CD4-positive, alpha-beta T cell (primary cell): ENCODE measurements around the gene TLCD2. TPM values are rescaled to one million over a fixed set of nuclear protein-coding genes. Genes with fewer than 3 reads are reported as not detected.

Experiments
- ATAC-seq: fragments of 200-7000 bp; cut with Tn5 transposase; one replicate; pipeline ENCODE4 v1.10.0; 2022; ENCODE audit warnings: mild to moderate bottlenecking; ENCODE audit not compliant: poor library complexity
- CTCF ChIA-PET: fragments of 350-600 bp; sonication (Branson Sonifier 250); formaldehyde crosslinking; loops from one replicate; lab custom pipeline; 2021; ENCODE audit warnings: antibody characterized with exemption, inconsistent platforms; lab: Charles Lee
- POLR2A ChIA-PET: fragments of 350-600 bp; sonication (Branson Sonifier 250); formaldehyde crosslinking; loops from one replicate; lab custom pipeline; 2021; ENCODE audit warnings: antibody characterized with exemption, inconsistent platforms; lab: Charles Lee
- DNase-seq, 14 experiments: peaks; one replicate each; pipeline ENCODE4 v3.0.0-alpha.2; 2013 to 2020; ENCODE audit warnings: mixed read lengths in 2 of 14
- H3K27ac ChIP-seq, 2 donors: one replicate each; pipeline versions ENCODE4 v1.5.1 to v1.7.0; 2013; ENCODE audit warnings: low read length in 2 of 2, low read depth in 1 of 2, mild to moderate bottlenecking in 1 of 2
- H3K27me3 ChIP-seq, 2 experiments: 1 replicate in 1 of 2; 2 replicates in 1 of 2; pipeline versions ENCODE4 v1.6.1 to v1.7.0; 2013; ENCODE audit warnings: low read length in 2 of 2, control low read depth in 1 of 2, mild to moderate bottlenecking in 1 of 2, moderate library complexity in 1 of 2; ENCODE audit not compliant: insufficient read depth in 2 of 2, control insufficient read depth in 1 of 2
- H3K36me3 ChIP-seq: one replicate; pipeline ENCODE4 v1.6.1; 2013; ENCODE audit warnings: low read length, control low read depth; ENCODE audit not compliant: insufficient read depth
- H3K4me1 ChIP-seq: one replicate; pipeline ENCODE4 v1.6.1; 2013; ENCODE audit warnings: low read length, control low read depth; ENCODE audit not compliant: insufficient read depth
- H3K4me3 ChIP-seq: one replicate; pipeline ENCODE4 v1.5.1; 2013; ENCODE audit warnings: mild to moderate bottlenecking, low read length, moderate library complexity
- H3K9me3 ChIP-seq, 2 experiments: 1 replicate in 1 of 2; 2 replicates in 1 of 2; pipeline versions ENCODE4 v1.6.1 to v1.7.0; 2013; ENCODE audit warnings: low read length in 2 of 2, mild to moderate bottlenecking in 2 of 2, control low read depth in 1 of 2, moderate library complexity in 1 of 2; ENCODE audit not compliant: control insufficient read depth in 1 of 2, insufficient read depth in 1 of 2
- H3K27ac Mint-ChIP-seq: one replicate; pipeline ENCODE4 v1.8.0; 2020; ENCODE audit warnings: mixed read lengths
- H3K27me3 Mint-ChIP-seq: one replicate; pipeline ENCODE4 v1.8.0; 2021; ENCODE audit warnings: mixed read lengths
- H3K36me3 Mint-ChIP-seq: one replicate; pipeline ENCODE4 v1.8.0; 2021; ENCODE audit warnings: low read depth, mixed read lengths
- H3K4me1 Mint-ChIP-seq: one replicate; pipeline ENCODE4 v1.8.0; 2021; ENCODE audit warnings: low read depth, mixed read lengths
- H3K4me3 Mint-ChIP-seq: one replicate; pipeline ENCODE4 v1.8.0; 2020; ENCODE audit warnings: mild to moderate bottlenecking, mixed read lengths
- H3K9me3 Mint-ChIP-seq: one replicate; pipeline ENCODE4 v1.8.0; 2020; ENCODE audit warnings: mixed read lengths
- CTCF ChIP-seq: fragments of 200-600 bp; IDR thresholded peaks from one replicate; pipeline ENCODE4 v1.8.0; 2022; ENCODE audit warnings: antibody characterized with exemption, mild to moderate bottlenecking
- intact Hi-C, 2 experiments: fragments of 100-400 bp; cut with DNase I in 1 of 2; cut with micrococcal nuclease in 1 of 2; formaldehyde crosslinking; loops; one replicate each; pipeline versions ENCODE4 v1.15.1 to v1.9.0; 2023 to 2025; cut with DNase I, micrococcal nuclease
- total RNA-seq, 174 experiments: library from RNA in 2 of 174; stranded (reverse) in 2 of 174; gene quantifications; one replicate each; pipeline ENCODE4 v1.2.3 and lab custom pipeline; 2021 to 2026

TLCD2 gene
- total RNA-seq, 2 experiments from 2014 or later: 0.19 to 0.34 TPM

DNA sequence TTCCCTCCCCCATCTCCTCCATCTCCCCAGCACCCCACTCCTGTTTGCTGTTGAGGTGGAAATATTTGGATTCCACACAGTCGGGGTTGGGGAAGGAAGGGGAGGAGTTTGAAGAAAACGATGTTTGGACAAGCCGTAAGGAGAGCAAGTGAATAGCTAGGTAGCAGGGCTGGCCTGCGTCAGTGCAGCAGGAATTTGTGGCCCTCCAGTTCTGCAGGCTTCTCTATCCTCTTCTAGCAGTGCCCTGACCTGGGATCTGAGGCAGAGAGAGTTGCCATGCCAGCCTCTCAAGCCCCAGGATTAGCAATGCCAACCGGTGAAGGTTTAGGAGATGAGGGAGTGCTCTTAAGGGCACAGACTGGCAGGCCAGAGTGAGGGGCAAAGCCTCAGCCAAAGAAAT lies 12.5 kb downstream of the TLCD2 start:
- ChIA-PET CTCF (no interaction called here), POLR2A (no interaction called here)
- H3K36me3 Mint-ChIP-seq: no peaks in the 10 kb centered on the region
- ATAC-seq (no peak), DNase-seq (no peak)
- no peak overlapping the region for H3K4me3 Mint-ChIP-seq
- Histone ChIP-seq H3K27me3 (no peaks in the 10 kb centered on the region), H3K4me1 (no peaks in the 10 kb centered on the region), H3K9me3 (peaks cover 0 to 4% of the 10 kb centered on the region in 2 experiments), H3K4me3 (no peak overlapping the region), H3K36me3 (no peaks in the 10 kb centered on the region), H3K27ac (no peak overlapping the region)
- H3K9me3 Mint-ChIP-seq: no peaks in the 10 kb centered on the region
- no peak for TF ChIP-seq CTCF
- no peak overlapping the region for H3K27ac Mint-ChIP-seq
- no peaks in the 10 kb centered on the region for H3K27me3 Mint-ChIP-seq
- H3K4me1 Mint-ChIP-seq: no peaks in the 10 kb centered on the region
- intact Hi-C loops: no loop called here

DNA sequence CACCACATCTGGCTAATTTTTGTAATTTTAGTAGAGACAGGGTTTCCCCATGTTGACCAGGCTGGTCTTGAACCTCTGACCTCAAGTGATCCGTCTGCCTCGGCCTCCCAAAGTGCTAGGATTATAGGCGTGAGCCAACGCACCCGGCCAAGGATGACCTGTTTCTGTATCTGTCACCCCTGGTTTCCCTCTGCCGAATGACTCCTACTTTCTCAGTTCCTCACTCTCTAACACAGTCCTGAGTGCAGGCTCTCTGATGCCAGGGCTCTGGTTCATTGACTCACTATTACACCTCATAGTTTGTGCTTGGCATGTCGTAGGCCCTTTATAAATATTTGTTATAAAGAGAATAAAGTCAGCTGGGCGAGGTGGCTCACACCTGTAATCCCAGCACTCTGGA lies 14.8 kb downstream of the TLCD2 start:
- POLR2A ChIA-PET: no interaction called here
- ATAC-seq: no peak
- Mint-ChIP-seq H3K27me3 (no peaks in the 10 kb centered on the region), H3K9me3 (no peaks in the 10 kb centered on the region), H3K4me3 (no peak overlapping the region), H3K4me1 (no peaks in the 10 kb centered on the region), H3K36me3 (no peaks in the 10 kb centered on the region), H3K27ac (no peak overlapping the region)
- peaks cover 0 to 4% of the 10 kb centered on the region in 2 experiments for H3K9me3 ChIP-seq
- DNase-seq: no peak
- H3K4me1 ChIP-seq: no peaks in the 10 kb centered on the region
- no peak overlapping the region for H3K27ac ChIP-seq
- no peak overlapping the region for H3K4me3 ChIP-seq
- intact Hi-C loops: no loop called here
- no peaks in the 10 kb centered on the region for H3K36me3 ChIP-seq
- TF ChIP-seq CTCF: no peak
- CTCF ChIA-PET: no interaction called here
- H3K27me3 ChIP-seq: no peaks in the 10 kb centered on the region

DNA sequence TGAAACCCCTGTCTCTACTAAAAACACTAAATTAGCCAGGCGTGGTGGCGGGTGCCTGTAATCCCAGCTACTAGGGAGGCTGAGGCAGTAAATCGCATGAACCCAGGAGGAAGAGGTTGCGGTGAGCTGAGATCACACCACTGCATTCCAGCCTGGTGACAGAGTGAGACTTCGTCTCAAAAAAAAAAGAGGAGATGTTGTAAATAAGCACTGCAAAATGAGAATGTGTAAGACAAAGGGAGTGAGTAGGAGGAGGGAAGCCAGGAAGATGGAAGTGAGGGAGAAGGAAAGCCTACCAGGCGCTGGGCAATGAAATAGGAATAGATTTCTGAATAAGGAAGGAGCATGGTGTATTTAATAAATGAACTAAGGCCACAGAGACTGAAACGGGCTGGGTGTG lies 16.8 kb downstream of the TLCD2 start:
- H3K27ac ChIP-seq: no peak overlapping the region
- Mint-ChIP-seq H3K4me3 (no peak overlapping the region), H3K36me3 (no peaks in the 10 kb centered on the region), H3K4me1 (no peaks in the 10 kb centered on the region), H3K9me3 (no peaks in the 10 kb centered on the region), H3K27me3 (no peaks in the 10 kb centered on the region), H3K27ac (no peak overlapping the region)
- H3K36me3 ChIP-seq: no peaks in the 10 kb centered on the region
- DNase-seq: no peak
- peaks cover 0 to 4% of the 10 kb centered on the region in 2 experiments for H3K9me3 ChIP-seq
- no peaks in the 10 kb centered on the region for H3K4me1 ChIP-seq
- POLR2A ChIA-PET: no interaction called here
- TF ChIP-seq CTCF: no peak
- H3K27me3 ChIP-seq: no peaks in the 10 kb centered on the region
- no peak overlapping the region for H3K4me3 ChIP-seq
- ATAC-seq: no peak
- CTCF ChIA-PET: no interaction called here
- intact Hi-C loops: no loop called here
